Smooth muscle cell of the brain vasculature (primary cell): Measurements from ENCODE around the gene CSTF3.
A peak's percentile ranks its signal among the peaks of the same experiment; 100 is the strongest.
"Not testable (repeated sequence)": the region's sequence is repeated elsewhere in the genome, so short reads cannot be mapped to it uniquely, and the experiment has no call there.

Source experiments
- DNase-seq: peaks from one replicate; pipeline ENCODE4 v3.0.0-alpha.2; 2012; ENCODE audit warnings: low read depth, low spot score

Gene CSTF3

DNA sequence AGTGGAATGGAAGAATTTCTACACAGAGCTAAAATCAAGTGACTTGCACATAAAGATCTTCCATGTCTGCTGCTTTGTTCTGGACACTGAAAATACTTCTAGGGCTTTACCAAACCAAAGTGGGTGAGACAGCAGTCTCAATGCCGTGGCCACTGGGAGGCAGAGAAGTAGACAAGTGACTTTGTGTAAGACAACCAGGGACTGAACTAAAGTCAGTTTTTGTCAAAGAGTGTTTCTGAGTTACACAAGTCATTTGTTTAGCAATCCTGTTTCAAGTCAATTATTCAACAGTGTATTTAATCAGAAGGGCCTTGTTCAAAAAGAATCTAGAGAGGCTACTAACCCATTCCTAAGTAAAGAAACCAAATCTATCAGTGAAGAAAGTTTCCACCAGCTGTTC lies 75.3 kb downstream of the CSTF3 start:
- DNase-seq = no peak

- DNase-seq = no peak
Measured at GRCh38 chr11:33083918-33084317, 77.4 kb downstream of the CSTF3 start.

GRCh38 chr11:33072465-33072864 lies 88.8 kb downstream of the CSTF3 start:
- no peak for DNase-seq

DNA sequence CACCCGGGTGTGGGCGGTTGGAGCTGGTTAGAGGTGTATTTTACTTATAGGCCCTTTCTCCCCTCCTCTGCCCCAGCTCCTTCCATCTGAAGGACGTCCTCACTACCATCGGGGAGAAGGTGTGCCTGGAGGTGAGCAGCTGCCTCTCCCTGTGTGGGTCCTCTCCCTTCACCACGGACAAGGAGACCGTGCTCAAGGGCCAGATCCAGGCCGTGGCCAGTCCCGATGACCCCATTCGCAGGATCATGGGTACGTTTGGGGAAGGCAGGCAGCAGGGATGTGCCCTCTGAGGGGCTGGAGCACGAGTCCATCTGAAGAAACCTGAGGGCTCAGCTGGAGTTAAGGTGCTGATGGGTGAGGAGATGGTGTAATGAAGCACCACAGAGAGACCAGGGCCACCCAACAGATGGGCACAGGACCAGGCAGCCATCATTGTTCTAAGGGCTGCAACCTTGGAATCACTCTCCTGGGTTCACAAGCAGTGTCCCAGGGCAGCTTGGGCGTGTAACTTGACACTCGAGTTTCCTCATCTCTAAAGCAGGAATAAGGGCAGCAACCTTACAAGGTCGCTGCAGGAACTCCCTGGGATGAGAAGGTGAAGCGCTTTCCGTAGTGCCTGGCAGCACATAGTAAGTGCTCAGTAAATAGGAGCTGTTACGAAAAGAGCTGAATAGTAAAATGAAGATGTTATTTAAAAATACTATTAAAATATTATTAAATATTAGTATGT lies 92.5 kb downstream of the CSTF3 start:
- no peak for DNase-seq

DNA sequence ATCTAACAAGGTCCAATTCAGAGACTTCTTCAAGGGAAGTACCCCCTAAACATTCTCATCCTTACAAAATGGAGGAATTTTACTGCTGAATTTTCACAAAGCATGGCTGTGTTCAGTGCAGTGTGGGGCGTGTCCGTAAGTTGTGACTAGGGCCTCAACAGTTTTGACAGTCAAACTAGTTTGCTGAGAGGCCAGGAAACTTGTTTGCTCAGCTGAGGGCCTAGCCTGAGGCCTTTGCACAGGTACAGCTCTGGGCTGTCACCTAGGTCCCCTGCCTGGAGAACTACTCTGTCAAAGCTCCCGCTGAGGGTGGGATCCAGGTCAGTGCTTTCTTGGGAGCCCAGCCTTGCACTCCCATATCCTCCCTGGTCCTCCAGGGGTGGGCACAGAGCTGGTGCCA lies 94.0 kb downstream of the CSTF3 start:
- DNase-seq = no peak

DNA sequence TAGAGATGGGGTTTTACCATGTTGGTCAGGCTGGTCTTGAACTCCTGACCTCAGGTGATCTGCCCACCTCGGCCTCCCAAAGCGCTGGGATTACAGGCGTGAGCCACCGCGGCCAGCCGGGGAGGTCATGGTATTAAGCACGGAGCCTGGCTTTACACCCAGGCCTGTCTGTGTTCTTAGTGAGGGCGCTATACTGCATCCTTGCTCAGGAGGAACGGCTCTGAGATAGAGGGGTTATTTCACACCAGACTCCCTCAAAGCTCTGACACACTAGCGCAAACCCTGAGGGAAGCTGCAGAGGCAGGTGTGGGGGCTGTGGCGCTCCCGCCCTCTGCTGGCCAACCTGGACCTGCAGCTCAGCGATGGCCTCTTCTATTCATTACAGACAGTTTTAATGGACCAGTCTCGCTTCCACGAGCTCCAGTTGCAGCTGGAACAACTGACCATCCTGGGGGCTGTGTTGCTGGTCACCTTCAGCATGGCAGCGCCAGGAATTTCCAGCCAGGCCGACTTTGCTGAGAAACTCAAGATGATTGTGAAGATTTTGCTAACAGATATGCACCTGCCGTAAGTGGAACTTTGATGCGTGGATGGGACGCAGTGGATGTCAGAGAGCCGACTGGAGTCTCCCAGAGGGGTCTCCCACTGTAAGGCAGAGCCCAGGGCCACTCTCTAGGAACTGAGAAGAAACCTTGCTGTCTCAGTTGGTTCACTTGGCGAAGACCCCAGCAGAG lies 95.7 kb downstream of the CSTF3 start:
- peak; percentile 12 for DNase-seq

- DNase-seq = no peak
Measured at GRCh38 chr11:33064866-33065265, 96.4 kb downstream of the CSTF3 start.

GRCh38 chr11:33064033-33064825 lies 97.1 kb downstream of the CSTF3 start:
- DNase-seq = no peak

- DNase-seq = no peak
Measured at GRCh38 chr11:33063326-33063881, 97.9 kb downstream of the CSTF3 start.

- no peak for DNase-seq
Measured at GRCh38 chr11:33062137-33062536, 99.1 kb downstream of the CSTF3 start.

- DNase-seq = no peak
Measured at GRCh38 chr11:33060271-33060670, 101.0 kb downstream of the CSTF3 start.

DNA sequence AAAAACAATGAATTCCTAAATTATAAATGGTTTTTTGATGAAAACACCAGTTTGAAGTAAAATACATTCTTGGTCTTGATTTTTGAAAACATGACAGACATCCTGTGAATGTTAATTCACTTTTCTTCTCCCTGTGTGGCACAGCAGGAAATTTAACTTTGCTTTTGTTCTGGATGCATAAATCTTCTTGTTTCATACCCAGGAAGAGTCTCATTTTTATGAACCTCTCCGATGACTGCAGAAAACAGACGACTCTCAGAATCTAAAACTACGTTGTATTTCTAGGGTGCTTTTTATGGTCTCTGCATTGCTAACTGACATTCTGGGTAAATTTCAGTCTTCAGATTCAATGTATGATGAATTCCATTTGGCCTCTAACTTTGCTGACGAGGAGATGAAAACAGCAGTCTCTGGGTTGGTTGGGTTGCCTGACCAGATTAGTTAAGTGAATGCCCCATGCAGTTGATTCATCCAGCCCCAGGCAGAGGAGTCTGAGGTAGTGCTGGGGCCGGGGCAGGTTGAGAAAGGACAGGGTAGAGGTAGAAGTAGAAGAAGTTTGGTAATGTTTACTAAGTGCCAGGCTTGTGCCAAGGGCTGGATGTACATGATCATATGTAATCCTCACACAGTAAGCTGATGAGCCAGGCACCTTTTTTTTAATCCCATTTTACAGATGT lies 101.8 kb downstream of the CSTF3 start:
- DNase-seq = no peak

DNA sequence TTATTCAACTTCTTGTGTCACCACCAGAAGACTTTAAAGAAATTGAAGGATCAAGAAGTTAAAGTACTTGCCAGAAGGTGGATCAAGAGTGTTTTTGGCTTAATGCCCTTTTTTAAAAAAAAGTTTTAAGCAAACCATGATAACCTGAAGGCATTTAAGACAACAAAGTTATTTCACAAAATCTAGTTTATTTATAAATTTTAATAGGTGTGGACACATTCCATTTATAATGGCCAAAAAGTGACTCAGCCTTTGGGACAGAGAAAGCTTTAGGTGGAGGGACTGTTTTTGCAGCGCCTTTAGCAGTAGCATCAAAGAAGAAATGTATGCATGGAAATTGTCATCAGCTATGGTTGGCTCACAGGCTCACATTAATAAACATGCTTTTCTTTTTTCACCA lies 104.0 kb downstream of the CSTF3 start:
- DNase-seq = no peak

- DNase-seq = no peak
Measured at GRCh38 chr11:33055375-33055774, 105.9 kb downstream of the CSTF3 start.

DNA sequence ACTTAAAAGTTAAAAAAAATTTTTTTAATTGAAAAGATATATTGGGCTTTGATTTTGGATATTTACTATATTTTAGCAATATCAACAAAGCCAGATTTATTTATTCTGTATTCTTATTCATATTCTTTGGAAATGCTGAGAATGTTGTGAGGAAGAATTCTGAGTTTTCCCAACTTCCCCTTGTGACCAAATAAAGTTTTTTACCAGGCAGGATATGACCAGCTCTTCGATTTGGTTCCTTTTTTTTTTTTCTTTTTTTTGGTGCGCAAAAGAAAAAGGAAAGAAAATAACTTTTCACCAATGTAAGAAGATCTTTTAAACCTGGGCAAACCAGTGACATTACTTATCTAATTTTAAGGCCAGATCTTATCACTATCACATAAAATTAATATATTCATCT lies 109.0 kb downstream of the CSTF3 start:
- DNase-seq = no peak

DNA sequence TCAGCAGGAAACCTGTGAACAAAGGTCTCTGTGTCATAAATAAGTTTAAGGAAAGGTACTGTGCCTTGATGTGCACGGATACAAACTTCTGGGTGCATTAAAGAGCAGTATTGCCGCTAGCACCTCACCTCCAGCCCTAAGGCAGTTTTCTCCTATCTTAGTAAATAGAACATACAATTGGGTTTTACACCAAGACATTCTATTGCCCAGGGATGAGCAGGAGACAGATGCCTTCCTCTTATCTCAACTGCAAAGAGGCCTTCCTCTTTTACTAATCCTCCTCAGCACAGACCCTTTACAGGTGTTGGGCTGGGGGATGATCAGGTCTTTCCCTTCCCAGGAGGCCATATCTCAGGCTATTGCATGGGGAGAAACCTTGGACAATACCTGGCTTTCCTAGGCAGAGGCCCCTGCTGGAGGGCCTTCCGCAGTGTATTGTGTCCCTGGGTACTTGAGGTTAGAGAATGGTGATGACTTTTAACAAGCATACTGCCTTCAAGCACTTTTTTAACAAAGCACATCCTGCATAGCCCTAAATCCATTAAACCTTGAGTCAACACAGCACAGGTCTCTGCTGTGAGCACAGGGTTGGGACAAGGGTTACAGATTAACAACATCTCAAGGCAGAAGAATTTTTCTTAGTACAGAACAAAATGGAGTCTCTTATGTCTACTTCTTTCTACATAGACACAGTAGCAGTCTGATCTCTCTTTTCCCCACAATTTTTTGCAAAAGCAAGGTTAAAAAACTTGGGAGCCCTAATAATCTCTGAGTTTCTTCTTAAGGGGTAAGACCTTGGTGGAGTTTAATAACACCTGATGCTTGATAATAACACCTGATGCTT lies 111.5 kb downstream of the CSTF3 start:
- not testable (repeated sequence) for DNase-seq

- not testable (repeated sequence) for DNase-seq
Measured at GRCh38 chr11:33048701-33049100, 112.6 kb downstream of the CSTF3 start.

GRCh38 chr11:33045551-33046255 lies 115.6 kb downstream of the CSTF3 start:
- DNase-seq = no peak

GRCh38 chr11:33044285-33044756 lies 117.0 kb downstream of the CSTF3 start:
- DNase-seq = no peak
